Adrenal gland (tissue), 5 donors: ENCODE data around the gene TSSK6.
A peak's percentile ranks its signal among the peaks of the same experiment; 100 is the strongest.

Experiments used
- CTCF ChIP-seq, 6 experiments: fragments of 450-650 bp in 4 of 6; fragments of 200-600 bp in 2 of 6; sonication (generic) in 1 of 6; IDR thresholded peaks; 1 replicate in 5 of 6; 2 replicates in 1 of 6; pipeline versions ENCODE4 v1.5.1 to v1.8.0; 2016 to 2021; ENCODE audit warnings: antibody characterized with exemption in 6 of 6, mild to moderate bottlenecking in 2 of 6, moderate library complexity in 1 of 6
- POLR2A ChIP-seq, 2 donors: fragments of 450-650 bp; IDR thresholded peaks; one replicate each; pipeline ENCODE4 v1.6.1; 2017; ENCODE audit warnings: antibody characterized with exemption in 2 of 2, mild to moderate bottlenecking in 2 of 2, moderate library complexity in 1 of 2
- donor health status: DM: no; HTN: no; CAD: no.

- TF ChIP-seq CTCF (IDR thresholded peaks at IDR 0.05) (peak; percentile 70 to 91 (median 88)), POLR2A (IDR thresholded peaks at IDR 0.05) (no peak)
Measured at GRCh38 chr19:19490214-19490968, 25.0 kb downstream of the TSSK6 start.
